GM12874 (cell line): Measurements from ENCODE around the gene RPP30.

ENCODE experiments used
- CTCF ChIP-seq: IDR thresholded peaks from 2 replicates; pipeline ENCODE4 v1.5.1; 2011; ENCODE audit warnings: low read depth, mild to moderate bottlenecking, control low read depth, low read length, moderate library complexity; ENCODE audit not compliant: insufficient read depth

Gene RPP30

GRCh38 chr10:90912854-90913479 is 41.2 kb downstream of the RPP30 start:
- no peak for TF ChIP-seq CTCF

- no peak for TF ChIP-seq CTCF
These were observed 42.1 kb downstream of the RPP30 start for GRCh38 chr10:90913774-90914420.

GRCh38 chr10:90914992-90915765 is 43.4 kb downstream of the RPP30 start:
- TF ChIP-seq CTCF = no peak

GRCh38 chr10:90915766-90916075 is 43.9 kb downstream of the RPP30 start:
- no peak for TF ChIP-seq CTCF

- TF ChIP-seq CTCF = no peak
These were observed 44.8 kb downstream of the RPP30 start for GRCh38 chr10:90916392-90917237.

GRCh38 chr10:90917238-90917967 is 45.6 kb downstream of the RPP30 start:
- no peak for TF ChIP-seq CTCF
